SH-SY5Y (cell line): ENCODE results near the gene DDHD1.

Experiments used
- GATA2 ChIP-seq: IDR thresholded peaks from 2 replicates; pipeline ENCODE4 v1.6.1; 2011; ENCODE audit warnings: mild to moderate bottlenecking, low read depth, low read length
- GATA3 ChIP-seq: IDR thresholded peaks from 2 replicates; pipeline ENCODE4 v1.6.1; 2011; ENCODE audit warnings: low read depth, mild to moderate bottlenecking, low read length, moderate library complexity

Gene DDHD1

DNA sequence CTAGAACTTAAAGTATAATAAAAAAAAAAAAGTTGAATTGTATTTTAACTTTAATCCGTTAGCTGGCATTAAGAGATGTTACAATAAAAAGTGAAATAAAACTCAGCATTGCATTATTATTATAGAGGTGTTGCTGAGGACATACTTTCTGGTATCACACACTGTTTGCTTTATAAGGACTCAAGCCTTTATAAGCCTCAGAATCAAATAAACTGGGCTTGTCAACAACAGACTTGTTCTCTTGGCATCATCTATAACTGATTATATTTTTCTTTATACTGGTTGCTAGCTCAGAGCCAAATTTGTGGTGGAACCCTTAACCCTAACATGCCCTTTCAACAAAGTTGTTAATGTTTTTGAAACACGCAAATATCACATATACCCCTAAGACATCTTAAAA lies 62.3 kb downstream of the DDHD1 start:
- TF ChIP-seq GATA2 (no peak), GATA3 (no peak)

DNA sequence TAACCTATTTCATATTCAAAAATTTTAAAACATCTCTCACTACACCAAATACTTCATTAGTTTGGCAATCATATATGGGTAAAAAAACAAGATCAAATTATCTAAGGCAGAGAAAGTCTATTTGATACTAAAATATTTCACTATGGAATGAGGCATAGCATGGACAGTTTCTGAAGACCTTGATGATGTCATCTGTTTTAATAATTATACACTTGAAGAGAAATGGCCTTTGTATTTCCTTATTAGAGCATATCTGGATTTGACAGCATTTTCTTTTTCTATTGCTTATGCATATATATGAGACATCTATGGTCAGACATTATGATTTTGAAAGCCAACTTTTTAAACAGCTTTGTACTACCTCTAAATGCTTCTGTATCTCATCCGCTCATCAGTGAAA lies 88.6 kb downstream of the DDHD1 start:
- TF ChIP-seq GATA3 (no peak), GATA2 (no peak)

DNA sequence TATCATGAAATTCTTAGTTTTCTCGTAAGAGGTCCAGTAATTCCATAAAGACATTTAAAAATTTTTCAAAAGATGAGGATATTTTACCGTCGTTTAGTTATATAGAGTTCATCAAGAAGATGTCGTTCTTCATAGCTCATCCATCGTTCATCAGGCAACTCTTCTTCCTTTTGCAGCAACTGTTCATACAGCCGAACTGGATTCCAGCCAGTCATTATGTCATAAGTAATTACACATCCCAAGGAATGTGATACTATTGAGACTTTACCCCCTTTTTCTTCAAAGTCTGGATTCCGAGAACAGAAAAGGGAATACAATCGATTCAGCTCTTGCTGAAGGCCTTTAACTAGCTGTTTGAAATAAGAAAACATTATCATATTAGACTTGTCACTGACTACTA lies 90.3 kb downstream of the DDHD1 start:
- TF ChIP-seq GATA2: no peak
- TF ChIP-seq GATA3: no peak

DNA sequence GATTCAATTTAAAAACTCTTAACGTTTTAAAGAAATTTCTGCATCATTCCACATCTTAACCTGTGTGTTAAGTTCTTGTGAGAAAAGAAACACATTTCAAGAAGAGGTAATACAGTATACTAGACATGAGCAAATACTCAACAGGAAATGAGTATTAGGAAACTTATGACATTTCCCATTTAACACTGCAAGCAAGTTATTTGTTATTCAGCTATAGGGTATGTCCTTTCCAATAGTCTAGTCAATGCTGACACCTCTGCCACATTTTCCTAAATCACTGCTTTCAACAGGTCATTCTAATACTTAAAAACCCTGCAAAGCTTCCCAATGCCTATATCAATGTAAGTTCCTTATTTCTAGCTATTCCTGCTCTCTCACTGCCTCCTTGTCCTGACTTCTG lies 93.1 kb downstream of the DDHD1 start:
- TF ChIP-seq GATA3: no peak
- no peak for TF ChIP-seq GATA2

DNA sequence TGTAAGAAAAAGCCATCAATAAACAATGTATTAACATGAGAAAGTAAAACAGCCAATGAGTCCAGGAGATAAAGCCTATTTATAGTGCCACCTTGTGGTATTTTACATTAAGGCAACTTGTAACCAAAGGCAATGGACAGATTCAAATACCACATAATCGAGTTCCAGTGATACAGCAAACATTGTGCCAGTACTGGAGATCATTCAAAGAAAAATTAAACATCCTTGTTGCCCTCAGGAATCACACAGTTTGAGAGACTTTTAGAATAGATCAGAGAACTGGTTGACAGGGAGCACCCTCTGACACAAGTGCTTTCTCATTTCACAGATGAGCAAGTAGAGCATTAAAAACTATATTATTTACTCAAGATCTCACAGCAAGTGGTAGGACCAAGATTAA lies 98.1 kb downstream of the DDHD1 start:
- TF ChIP-seq GATA2: no peak
- no peak for TF ChIP-seq GATA3

DNA sequence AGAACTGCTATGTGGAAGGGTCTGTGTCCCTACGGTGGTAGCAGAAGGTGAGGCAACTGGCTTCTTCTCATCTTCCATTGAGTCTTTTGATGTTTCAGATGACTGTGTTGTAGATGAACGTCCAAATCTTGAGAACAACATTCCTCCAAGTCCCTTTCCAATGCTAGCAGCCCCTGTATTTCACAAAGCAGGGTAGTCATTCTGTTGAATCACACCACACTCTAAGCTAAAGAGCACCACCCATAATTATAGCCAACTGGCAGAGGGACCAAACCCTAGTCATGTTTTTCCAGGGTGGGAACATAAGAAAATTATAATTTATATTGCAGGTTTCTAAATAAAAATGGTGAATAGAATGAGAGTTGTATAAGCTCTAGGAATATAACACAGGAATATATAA lies 98.7 kb downstream of the DDHD1 start:
- TF ChIP-seq GATA2: no peak
- no peak for TF ChIP-seq GATA3

DNA sequence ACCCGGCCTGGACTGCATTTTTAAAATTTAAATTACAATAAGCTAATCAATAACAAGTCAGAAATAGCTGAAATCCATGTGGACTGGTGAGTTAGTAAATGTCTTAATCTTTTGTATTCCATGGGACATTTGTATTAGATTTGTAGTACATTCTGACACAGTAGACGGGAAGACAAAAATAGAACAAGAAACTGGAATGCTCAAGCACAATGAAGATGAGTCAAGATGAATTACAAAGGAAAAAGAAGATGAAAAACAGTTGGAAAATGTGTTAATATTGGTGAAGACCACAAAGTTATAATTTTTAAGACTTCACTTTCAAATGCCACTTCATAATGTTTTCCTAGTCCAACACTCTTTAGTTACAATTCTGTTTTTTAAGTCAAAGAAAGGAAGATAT lies 104.5 kb downstream of the DDHD1 start:
- TF ChIP-seq GATA3 (no peak), GATA2 (no peak)

DNA sequence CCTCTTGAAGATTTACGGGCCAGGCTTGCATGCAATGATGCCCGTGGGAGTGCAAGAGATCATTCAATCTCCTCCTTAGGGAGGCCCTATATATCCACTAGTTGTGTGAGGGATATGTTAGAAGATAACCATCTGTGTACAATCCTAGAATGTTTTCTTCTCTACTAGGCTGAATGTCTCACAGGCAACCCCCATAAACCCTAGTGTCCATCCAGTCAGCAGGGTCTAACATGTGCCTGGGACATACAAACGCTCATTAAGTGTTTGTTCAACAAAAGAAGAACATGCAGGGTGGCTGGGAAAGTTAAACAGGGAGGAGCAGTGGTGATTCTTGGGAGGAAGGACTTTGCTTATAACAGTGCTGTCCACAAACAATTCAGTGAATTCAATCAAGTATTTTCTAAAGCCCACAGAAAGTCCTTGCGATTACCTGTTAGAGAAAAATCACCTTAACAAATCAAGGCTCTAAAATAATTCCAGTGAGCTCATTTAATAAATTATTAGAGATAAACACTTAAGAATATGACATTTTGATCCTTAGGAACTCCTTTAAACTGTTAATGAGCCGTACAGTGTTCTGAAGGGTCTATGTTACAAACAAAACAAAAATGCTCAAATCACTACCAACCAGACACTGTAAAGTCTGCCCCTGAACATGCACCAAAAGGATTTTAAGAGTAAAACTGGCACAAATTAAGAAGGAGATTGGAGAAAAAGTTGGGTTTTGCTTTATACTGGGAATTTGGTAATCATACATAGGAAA lies 105.6 kb downstream of the DDHD1 start:
- TF ChIP-seq GATA2 (no peak), GATA3 (no peak)

DNA sequence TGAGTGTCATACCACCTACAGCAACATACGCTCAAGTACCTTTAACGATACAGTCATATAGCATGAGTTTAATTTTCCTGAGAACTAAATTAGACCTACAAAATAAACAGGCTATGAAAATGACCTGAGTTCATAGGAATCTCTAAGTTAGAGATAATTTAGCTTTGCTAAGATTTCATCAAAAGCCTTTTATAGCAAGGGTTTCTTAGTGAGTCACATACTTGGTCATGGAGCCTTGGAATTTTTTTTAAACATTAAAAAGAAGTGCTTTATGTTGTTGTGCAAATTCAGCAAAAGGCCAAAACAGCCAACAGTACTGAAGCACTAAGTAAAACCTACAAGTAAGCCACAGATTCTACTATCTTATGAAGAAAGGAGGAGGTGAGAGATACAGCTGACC lies 108.6 kb downstream of the DDHD1 start:
- no peak for TF ChIP-seq GATA2
- TF ChIP-seq GATA3: no peak

DNA sequence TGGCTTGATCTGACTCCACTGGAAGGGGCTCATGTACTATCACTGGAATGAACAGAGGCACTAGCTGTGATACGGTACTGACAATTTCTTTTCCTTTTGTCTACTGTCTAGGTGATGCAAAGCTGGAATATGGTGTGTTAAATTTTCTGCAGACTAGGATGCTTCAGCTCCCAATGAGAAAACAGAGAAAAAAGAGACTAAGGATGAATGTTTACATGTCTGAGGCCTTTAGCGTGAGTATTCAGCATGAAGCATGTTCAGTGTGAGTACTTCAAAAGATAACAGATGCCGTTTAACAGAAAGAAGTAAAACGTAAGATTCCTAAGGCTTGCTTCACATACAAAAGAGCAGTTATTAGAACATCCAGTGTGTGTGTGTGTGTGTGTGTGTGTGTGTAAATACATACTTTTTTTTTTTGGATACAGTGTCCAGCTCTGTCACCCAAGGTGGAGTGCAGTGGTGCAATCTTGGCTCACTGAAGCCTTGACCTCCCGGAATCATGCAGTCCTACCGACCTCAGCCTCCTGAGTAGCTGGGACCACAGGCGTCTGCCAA lies 110.0 kb downstream of the DDHD1 start:
- TF ChIP-seq GATA2: no peak
- TF ChIP-seq GATA3: no peak

DNA sequence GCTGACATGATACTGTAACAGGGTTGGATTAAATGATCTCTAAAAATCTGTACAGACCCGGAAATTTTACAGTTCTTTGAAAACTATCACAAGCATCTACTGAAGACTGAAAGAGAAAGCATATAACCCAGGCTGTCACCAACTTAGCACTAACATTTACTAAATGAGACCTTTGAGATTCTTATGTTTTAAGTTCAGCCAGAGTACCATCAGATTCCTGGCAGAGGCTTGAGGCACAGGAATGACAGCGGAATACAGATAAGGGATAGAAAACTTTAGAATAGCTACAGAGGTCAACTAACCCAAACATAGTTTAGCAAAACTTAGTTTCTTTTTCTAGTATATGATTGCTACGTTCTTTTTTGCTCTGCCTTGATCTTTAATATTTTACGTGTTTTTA lies 110.6 kb downstream of the DDHD1 start:
- no peak for TF ChIP-seq GATA2
- no peak for TF ChIP-seq GATA3

DNA sequence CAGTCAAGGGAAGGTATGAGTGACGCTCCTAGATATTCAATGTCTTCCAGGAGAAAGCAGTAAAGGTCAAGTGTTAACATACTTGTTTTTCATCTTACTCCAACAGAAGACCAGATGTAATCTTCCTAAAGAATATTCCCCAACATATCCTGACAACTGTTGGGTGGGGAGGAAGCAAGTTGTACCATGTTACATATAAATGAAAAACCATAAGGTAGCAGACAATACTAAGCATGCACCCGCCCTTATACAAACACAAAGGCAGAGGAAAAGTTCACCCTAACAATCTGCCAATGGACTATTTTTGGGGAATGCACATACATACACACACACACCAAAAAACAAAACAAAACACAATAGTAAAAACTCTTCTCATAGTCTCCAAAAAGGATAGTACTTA lies 112.1 kb downstream of the DDHD1 start:
- TF ChIP-seq GATA2 (no peak), GATA3 (no peak)

DNA sequence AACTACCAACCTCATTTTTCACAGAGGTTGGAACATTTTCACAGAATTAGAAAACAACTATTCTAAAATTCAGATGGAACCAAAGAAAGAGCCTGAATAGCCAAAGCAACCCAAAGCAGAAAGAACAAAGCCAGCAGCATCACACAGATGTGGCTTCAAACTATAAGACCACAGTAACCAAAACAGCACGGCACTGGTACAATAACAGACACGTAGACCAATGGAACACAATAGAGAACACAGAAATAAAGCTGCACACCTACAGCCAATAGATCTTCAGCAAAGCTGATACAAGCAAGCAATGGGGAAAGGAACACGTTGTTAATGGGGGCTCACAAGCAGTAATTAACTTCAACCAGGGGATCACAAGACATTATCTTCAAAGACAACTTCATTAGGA lies 114.5 kb downstream of the DDHD1 start:
- no peak for TF ChIP-seq GATA3
- no peak for TF ChIP-seq GATA2

DNA sequence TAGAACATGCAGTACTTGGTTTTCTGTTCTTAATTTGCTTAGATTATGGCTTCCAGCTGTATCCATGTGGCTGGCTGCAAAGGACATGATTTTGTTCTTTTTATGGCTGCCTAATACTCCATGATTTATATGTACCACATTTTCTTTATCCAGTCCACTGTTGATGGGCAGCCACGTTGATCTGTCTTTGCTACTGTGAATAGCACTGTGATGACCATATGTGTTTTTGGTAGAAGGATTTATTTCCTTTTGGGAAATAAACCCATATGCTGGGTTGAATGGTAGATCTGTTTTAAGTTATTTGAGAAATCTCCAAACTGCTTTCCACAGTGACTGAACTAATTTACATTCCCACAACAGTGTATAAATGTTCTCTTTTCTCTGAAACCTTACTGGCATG lies 116.1 kb downstream of the DDHD1 start:
- TF ChIP-seq GATA3 (no peak), GATA2 (no peak)
